HG03571 (cell line): Measurements from ENCODE around the gene EMSY.
"Not testable (repeated sequence)": the region's sequence is repeated elsewhere in the genome, so short reads cannot be mapped to it uniquely, and the experiment has no call there.

Experiments used
- ATAC-seq: cut with Tn5 transposase; IDR thresholded peaks from one replicate; pipeline ENCODE4 v1.9.1; 2021; ENCODE audit not compliant: unreplicated experiment

The EMSY gene

GRCh38 chr11:76567261-76567660, 122.4 kb downstream of the EMSY start:
- no peak for ATAC-seq

GRCh38 chr11:76568139-76568538, 123.3 kb downstream of the EMSY start:
- no peak for ATAC-seq

- ATAC-seq: no peak
These were observed 123.8 kb downstream of the EMSY start for GRCh38 chr11:76568621-76569020.

GRCh38 chr11:76572181-76572875, 127.5 kb downstream of the EMSY start:
- not testable (repeated sequence) for ATAC-seq

- ATAC-seq: no peak
These were observed 129.6 kb downstream of the EMSY start for GRCh38 chr11:76574406-76574805.

GRCh38 chr11:76574879-76575278, 130.1 kb downstream of the EMSY start:
- ATAC-seq: no peak

- no peak for ATAC-seq
These were observed 132.6 kb downstream of the EMSY start for GRCh38 chr11:76577226-76577920.

- ATAC-seq: no peak
These were observed 133.3 kb downstream of the EMSY start for GRCh38 chr11:76577921-76578653.

- ATAC-seq: no peak
These were observed 133.8 kb downstream of the EMSY start for GRCh38 chr11:76578654-76579055.

GRCh38 chr11:76579056-76579751, 134.4 kb downstream of the EMSY start:
- no peak for ATAC-seq

GRCh38 chr11:76579752-76580151, 134.9 kb downstream of the EMSY start:
- no peak for ATAC-seq

GRCh38 chr11:76582471-76582870, 137.7 kb downstream of the EMSY start:
- not testable (repeated sequence) for ATAC-seq

GRCh38 chr11:76587820-76588454, 143.1 kb downstream of the EMSY start:
- no peak for ATAC-seq

GRCh38 chr11:76588455-76589325, 143.9 kb downstream of the EMSY start:
- no peak for ATAC-seq

- no peak for ATAC-seq
These were observed 144.7 kb downstream of the EMSY start for GRCh38 chr11:76589477-76589876.

GRCh38 chr11:76589964-76590950, 145.4 kb downstream of the EMSY start:
- no peak for ATAC-seq

- ATAC-seq: no peak
These were observed 146.6 kb downstream of the EMSY start for GRCh38 chr11:76591416-76591815.

- no peak for ATAC-seq
These were observed 147.5 kb downstream of the EMSY start for GRCh38 chr11:76592025-76592914.
